ENCODE results near the gene PCMT1.
"Not testable (repeated sequence)": the region's sequence is repeated elsewhere in the genome, so short reads cannot be mapped to it uniquely, and the experiment has no call there.

The PCMT1 gene

DNA sequence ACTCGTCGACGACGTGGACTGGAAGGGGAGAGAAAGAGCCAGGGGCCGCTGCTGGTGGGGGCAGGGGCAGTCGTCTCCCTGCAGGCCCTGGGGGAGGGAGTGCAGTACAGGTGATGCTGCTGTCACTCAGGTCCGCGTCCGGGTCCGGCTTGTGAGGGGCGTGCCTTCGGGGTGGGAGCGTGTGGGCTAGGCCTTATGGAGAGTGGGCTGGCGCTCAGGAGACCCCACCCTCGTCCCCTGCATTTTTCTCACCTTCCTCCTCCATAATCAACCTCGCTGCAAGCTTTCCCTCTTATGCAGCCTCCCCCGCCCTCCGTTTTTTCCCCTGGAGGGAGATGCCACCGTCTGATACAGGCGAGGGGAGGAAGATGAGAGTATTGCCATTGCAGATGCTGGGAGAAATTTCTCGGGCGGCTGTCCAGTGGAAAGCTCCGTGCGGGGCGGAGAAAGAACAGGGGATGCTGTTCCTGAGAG lies 632 bp downstream of the PCMT1 start:
- DNase-seq, result peak; percentile 36

DNA sequence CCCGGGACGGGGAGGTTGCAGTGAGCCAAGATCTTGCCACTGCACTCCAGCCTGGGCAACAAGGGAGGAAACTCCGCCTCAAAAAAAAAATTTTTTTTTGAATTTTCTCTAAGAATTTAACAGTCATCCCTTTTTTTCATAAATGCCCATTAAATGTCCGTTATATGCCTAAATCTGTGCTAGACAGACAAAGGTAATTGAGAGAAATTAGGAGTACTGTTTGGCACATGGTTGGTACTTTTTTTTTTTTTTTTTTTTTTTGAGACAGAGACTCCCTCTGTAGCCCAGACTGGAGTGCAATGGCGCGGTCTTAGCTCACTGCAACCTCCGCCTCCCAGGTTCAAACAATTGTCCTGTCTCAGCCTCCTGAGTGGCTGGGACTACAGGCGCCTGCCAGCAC lies 1.7 kb downstream of the PCMT1 start:
- DNase-seq, result no peak

DNA sequence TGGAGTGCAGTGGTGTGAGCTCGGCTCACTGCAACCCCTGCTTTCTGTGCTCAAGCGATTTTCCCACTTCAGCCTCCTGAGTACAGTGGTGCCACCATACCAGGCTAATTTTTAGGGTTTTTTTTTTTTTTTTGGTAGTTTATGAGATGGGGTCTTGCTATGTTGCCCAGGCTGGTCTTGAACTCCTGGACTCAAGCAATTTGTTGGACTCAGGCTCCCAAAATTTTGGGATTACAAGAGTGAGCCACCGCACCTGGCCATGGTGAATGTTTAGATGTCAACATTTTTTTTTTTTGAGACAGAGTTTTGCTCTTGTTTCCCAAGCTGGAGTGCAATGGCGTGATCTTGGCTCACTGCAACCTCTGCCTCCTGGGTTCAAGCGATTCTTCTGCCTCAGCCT lies 2.4 kb downstream of the PCMT1 start:
- not testable (repeated sequence) for DNase-seq

DNA sequence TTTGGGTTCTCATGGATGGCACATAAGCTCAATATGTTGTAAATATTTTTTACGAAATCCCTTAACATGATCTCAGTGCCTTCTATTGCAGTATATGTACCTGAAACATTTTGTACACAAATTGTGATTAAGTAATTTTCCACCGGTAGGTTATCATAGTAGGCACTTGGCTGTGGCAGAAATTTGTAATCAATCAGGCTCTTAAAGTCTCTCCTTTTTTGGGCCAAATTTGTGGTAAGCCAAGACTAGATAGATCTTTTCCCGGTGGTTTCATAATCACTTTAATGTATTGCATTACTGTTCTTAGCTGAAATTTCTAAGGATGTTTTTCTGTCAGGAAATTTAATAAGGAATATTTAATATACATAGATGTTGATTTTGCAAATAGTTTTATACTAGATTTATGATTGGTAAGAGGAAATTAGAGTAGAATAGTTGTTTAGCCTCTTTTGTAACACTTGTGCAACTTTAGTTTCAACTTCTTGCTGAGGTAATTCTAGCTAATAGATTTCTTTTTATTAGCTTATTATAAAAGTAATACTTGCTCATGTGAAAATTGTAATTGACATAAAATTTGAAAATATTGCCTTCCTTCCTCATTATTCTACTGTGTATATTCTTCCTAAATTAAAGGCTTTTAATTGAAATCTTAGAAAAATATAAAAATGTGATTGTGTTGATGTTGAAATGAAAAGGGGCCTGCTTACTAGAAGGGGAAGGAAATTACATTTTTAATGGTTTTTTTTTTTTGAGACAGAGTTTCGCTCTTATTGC lies 3.2 kb downstream of the PCMT1 start:
- DNase-seq, result no peak

DNA sequence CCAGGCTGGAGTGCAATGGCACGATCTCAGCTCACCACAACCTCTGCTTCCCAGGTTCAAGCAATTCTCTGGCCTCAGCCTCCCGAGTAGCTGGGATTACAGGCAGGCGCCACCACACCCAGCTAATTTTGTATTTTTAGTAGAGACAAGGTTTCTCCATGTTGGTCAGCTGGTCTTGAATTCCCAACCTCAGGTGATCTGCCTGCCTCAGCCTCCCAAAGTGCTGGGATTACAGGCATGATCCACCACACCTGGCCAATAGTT lies 3.8 kb downstream of the PCMT1 start:
- DNase-seq, result not testable (repeated sequence)

DNA sequence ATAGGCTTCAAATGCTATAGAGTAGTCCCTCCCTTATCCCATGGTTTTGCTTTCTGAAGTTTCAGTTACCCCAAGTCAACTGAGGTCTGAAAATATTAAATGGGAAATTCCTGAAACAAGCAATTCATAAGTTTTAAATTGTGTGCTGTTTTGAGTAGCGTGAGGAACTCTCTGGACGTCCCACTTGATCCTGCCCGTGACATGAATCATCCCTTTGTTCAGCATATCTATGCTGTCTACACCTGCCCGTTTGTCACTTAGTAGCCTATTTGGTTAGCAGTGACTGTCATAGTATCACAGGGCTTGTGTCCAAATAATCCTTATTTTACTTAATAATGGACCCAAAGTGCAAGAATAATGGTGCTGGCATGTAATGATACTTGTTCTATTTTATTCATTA lies 5.0 kb downstream of the PCMT1 start:
- no peak for DNase-seq

DNA sequence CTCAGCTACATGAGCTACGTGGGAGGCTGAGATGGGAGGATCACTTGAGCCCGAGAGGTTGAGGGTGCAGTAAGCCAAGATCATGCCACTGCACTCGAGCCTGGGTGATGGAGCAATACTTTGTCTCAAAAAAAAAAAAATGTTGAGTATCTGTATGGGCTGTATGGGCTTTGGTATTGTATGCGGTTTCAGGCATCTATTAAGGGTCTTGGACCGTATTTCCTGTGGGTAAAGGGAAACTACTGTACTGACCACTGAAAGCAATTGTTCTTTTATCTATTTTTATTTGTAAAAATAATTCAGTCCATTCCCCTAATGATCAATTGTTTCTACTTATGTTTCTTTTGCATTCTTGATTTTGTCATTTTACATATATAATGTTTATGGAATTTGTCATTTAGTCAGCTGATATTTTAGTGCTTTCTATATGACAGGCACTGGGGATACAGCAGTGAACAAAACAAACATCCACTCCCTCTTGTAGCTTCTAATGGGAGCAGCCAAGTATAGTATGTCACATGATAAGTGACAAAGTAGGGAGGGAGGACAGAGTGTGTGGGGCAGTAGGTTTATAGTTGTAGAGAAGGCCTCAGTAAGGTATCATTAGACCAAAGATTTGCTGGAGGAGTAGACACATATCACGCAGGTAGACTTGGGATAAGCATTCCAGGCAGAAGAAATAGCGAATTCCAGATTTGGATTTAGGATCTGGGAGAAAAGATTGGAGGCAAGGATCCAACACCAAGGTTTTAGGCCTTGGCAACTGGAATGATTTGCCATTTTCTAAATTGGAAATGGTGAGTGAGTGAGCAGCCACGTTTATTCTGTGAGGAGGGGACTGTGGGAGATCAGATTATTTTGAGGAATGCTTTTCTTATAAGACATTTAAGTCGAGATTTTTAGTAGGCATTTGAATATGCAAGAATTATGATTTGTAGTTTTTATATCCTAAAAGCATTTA lies 6.0 kb downstream of the PCMT1 start:
- DNase-seq, result no peak

DNA sequence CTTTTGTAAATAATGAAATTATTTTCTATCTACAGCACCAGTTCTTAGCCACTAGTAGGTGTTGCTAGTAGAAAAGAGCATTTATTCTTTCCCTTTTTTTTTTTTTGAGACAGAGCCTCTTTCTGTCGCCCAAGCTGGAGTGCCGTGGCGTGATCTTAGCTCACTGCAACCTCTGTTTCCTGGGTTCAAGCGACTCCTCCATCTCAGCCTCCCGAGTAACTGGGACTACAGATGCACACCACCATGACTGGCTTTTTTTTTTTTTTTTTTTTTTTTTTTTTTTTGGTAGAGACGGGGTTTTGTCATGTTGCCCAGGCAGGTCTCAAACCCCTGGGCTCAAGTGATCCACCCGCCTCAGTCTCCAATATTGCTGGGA lies 6.7 kb downstream of the PCMT1 start:
- DNase-seq, result no peak

DNA sequence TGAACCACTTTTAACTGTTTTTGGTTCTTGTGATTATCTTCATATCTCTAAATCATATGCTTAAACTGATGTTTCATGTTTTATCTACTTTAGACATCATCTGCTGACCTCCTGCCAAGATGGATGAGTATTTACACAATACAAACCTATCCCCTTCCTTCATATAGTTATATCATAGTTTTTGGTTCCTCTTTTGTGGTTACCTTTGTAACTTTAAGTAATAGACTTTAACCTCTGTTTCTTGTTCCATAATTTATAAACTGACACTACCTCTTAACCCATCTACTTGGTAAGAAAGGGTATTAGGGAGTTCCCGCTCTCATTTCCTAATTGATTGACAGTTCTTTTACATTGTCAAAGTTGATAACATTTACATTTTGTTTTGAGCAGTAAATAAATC lies 11.9 kb downstream of the PCMT1 start:
- DNase-seq, result no peak

DNA sequence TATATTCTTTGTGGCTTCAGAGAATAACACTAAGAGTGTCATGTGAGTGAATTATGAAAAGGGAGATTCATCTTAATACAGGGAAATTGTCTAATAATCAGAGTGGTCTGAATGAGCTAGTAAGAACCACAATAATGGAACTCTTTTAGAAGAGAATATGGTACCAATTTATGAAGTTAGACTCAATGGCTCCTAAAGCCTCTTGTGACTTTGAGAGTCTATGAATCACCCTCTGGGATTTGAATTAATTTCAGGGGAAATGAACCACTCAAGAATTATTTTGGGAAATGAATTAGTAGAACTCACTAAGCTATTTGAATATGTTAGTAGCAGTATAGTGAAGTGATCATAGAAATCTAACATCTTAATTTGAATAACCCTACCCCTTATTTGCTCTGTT lies 14.3 kb downstream of the PCMT1 start:
- DNase-seq, result peak; percentile 34

DNA sequence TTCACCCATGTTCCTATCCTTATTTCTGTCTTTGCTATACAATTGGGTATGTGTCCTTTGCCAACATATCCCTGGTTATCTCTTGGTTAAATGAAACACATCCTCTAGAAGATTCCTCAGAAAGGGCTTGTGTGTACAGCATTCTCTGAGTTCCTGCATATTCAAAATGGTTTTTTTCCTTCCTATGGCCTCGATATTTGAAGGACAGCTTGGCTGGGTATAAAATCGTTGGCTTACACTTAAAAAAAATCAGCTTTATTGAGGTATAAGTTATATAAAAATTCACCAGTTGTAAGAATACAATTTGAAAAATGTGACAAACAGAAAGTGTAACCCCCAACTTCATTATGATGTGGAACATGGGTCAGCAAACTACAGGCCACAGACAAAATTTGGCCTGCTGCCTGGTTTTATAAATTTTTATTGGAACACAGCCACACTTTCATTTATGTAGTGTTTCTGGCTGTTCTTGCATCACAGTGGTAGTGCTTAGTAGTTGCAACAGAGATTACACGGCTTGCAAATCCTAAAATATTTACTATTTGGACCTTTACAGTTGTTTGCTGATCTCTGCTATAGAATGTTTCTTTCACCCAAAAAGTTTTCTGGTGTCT lies 16.7 kb downstream of the PCMT1 start:
- DNase-seq, result peak; percentile 18

DNA sequence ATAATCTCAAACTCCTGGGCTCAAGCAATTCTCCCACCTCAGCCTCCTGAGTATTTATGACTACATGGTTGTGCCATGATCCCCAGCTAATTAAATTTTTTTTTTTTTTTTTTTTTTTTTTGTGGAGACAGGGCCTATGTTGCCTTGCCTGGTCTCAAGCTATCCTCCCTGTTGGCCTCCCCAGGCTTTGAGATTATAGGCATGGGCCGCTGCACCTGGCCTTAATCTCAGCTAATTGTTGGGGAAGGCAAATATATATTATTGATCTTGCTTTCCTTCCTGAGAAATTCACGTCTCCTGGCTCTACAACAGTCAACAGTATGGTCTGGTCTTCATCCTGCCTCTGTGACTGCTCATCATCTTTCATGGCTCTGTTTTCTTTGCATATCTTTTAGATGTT lies 20.1 kb downstream of the PCMT1 start:
- DNase-seq, result no peak

DNA sequence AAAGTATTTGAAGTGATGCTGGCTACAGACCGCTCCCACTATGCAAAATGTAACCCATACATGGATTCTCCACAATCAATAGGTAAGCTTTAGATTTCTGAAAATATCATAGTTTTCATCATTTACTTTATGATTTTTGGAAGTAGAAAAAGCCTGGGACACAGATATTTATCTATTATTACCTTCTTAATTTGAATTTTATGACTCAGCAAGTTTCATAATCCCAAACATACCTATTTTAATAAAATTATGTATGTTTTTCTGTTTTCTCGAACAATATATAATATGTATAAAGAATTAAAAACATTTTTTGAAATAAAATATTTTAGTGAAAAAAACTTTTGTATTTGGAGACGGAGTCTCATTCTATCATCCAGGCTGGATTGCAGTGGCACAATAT lies 21.6 kb downstream of the PCMT1 start:
- no peak for DNase-seq

DNA sequence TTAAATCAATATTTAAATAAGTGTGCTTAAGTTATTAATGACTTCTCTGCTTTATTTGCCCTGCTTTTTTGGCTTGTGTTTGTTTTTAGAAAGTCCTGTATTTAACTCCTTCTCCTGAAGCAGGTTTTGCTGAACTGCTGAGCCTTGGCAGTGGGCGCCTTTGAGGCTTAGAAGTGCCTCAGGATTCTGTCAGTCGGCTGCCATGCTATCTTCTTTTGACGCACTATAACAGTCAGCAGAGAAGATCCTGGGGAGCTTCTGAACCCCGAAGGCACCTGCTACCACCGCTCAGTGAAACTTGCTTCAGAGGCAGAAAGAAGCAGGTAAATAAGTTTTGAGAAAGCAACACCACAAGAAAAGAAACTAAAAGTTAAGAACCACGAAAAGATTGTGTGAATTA lies 22.4 kb downstream of the PCMT1 start:
- no peak for DNase-seq

DNA sequence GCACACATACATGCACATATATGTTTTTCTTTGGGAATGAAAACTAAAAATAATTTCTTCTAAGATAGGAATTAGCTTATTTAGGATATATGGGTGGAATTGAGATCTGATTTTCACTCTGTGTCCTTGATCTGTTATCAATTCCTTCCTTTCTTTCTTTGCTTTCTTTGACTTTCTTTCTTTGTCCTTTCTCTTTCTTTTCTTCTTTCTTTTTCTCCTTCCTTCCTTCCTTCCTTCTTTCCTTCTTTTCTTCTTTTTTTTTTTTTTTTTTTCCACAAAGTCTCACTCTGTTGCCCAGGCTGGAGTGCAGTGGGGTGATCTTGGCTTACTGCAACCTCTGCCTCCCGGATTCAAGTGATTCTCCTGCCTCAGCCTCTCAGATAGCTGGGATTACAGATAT lies 28.1 kb downstream of the PCMT1 start:
- DNase-seq, result no peak

DNA sequence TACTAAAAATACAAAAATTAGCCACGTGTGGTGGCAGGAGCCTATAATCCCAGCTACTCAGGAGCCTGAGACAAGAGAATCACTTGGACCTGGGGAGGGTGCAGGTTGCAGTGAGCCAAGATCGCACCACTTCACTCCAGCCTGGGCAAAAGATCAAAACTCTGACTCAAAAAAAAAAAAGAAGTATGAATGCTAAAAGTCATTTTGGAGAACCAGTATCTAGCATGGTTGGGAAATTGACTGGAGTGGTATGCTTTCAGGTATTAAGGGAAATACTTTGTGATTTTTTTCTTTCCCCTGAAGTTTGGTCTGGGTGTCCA lies 30.1 kb downstream of the PCMT1 start:
- no peak for DNase-seq

DNA sequence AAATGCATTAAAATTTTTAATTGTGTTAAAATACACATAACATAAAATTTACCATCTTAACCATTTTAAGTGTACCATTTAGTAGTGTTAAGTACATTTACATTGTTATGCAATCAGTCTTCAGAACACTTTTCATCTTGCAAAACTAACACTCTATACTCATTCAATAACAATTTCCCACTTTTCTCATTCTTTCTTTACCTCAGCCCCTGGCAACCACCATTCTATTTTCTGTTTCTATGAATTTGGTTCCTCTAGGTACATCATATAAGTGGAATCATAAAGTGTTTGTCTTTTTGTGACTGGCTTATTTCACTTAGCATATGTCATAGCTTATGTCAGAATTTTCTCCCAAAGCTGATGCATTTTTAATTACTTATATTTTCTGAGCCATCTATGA lies 32.2 kb downstream of the PCMT1 start:
- DNase-seq, result no peak

DNA sequence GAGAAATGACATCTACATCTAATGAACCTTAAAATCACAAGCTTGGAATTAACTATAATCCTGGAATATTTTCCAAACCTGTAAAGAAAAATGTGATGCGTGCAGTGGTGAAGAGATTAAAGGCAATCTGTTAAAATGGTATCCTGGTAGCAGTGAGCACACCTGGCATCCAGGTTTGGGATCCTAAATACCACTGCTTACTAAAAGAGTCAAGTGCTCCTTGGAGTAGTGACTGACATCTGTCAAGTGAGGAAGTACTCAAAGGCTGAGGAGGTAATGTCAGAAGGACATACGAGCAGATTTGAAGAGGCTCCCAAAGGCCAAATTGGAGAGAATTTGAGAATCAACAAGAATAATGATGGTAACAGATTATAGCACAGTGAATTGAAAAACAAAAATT lies 32.8 kb downstream of the PCMT1 start:
- no peak for DNase-seq

DNA sequence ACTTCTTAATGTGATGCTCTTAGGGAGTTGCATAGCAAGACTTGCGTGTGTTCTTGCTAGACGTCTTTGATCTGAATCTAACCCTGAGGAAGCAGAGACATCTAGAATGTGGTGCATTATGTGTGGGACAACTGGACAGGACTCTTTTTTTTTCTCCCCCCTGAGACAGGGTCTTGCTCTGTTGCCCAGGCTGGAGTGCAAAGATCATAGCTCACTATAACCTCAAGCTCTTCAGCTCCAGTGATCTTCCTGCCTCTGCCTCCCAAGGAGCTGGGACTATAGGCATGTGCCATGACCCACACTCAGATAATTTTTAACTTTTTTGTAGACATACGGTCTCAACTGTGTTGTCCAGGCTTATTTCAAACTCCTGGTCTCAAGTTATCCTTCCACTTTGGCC lies 34.0 kb downstream of the PCMT1 start:
- no peak for DNase-seq

DNA sequence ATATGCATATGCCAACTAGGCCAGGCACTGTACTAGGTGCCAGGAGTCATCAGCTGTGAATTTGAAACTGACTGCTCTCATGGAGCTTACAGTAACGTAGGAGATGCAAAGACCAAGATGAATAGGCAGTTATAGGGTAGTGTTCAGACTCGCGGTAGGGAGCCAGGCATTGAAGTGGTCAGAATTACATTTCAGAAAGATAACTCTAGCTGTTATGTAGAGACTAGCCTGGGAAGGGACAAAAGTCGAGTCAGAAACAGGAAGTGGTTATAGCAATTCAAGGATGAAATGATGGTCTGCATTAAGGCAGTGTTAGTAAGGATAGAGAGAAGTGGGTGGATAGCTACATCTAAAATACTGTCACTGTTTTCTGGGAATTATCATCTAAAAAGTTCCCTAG lies 56.6 kb downstream of the PCMT1 start:
- peak; percentile 2 for DNase-seq

DNA sequence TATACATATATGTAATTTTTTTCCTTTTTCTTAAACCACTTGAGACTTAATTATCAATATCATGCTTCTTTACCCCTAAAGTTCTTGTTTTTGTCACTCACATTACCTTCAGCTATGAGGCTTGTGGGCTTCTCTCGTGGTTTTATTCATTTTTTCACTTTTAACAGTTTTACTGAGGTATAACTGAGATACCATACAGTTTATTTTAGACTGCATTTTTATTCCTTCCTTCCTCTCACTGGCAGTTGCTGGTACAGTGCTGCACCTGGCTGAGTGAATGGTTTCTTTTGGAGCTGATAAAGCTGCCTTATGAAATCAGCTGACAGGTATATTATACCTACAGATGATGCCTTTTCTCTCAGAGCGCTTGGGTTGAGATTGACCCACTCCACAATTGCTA lies 60.3 kb downstream of the PCMT1 start:
- no peak for DNase-seq

DNA sequence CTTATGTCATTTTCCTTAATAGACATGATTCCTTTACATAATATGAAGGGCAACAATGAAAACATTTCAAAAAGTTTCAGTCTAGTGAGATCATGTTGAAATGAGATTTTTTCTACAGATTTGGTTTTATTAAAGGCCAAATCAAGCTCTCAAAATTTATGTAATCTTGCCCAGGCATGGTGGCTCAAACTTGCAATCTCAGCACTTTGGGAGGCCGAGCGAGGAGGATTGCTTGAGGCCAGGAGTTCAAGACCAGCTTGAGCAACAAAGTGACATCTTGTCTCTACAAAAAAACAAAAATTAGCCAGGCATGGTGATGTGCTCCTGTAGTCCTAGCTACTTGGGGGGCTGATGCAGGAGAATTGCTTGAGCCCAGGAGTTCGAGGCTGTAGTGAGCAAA lies 63.8 kb downstream of the PCMT1 start:
- DNase-seq, result no peak

DNA sequence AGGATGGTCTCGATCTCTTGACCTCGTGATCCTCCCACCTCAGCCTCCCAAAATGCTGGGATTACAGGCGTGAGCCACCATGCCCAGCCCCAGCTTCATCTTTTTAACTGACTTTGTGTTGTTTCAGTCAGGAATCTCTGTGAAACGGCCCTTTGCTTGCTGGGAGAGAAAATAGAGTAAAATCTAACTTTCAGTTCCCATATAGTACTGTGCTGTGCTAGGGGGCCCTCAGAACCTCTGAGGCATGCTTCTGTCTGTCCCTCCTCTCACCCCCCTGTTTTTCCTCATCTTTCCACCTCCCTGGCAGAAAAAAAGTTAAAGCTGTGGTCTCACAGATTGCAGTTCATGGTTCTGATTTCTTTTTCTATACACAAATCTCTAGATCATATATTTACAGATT lies 66.2 kb downstream of the PCMT1 start:
- no peak for DNase-seq

DNA sequence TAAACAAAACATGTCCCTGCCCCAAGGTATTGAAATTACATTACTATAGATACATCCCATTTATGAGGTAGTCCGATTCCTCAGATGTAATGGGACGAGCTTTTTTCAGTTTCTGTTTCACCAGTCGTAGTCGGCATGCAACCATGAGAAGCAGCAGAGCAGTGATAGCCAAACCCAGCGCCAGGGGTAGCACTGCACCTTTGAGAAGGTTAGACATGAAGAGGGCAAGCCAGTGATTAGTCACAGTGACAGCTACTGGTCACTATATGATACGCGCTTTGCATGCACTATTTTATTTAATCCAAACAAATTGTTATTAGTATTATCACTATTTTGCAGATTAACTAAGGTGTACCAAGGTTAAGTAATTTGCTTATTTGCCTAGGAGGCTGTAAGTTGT lies 71.0 kb downstream of the PCMT1 start:
- DNase-seq, result no peak

All from fibroblast of skin of abdomen (primary cell).